ENCODE data around the gene NRROS. TPM values are rescaled to one million over a fixed set of nuclear protein-coding genes. Genes with fewer than 3 reads are reported as not detected.

The NRROS gene
- total RNA-seq, 6 experiments from 2014 or later = 1.2 to 4.0 (median 2.1) TPM

GRCh38 chr3:196640297-196641018, 964 bp downstream of the NRROS start:
- Histone ChIP-seq H3K36me3 (no peaks in the 10 kb centered on the region), H3K27me3 (no peaks in the 10 kb centered on the region), H3K9me3 (no peaks in the 10 kb centered on the region), H3K27ac (peak overlapping the region; percentile 15 to 76 (median 65)), H3K4me1 (peaks cover 0 to 9% (median 0%) of the 10 kb centered on the region in 4 donors), H3K4me3 (peak overlapping the region; percentile 30 to 51 (median 46))
- ATAC-seq = peak; percentile 19 to 24 (median 20)
- no peak for DNase-seq
- intact Hi-C loops (cut with DNase I) = no loop called here
- WGBS (ENCODE audit: insufficient coverage, low coverage, low lambda C conversion rate, missing lambda C conversion rate) = 23% methylated on average over 3 of the region's 24 CpGs
- TF ChIP-seq CTCF (IDR thresholded peaks at IDR 0.05) (no peak), POLR2A (IDR thresholded peaks at IDR 0.05) (no peak)

- Histone ChIP-seq H3K36me3 (no peaks in the 10 kb centered on the region), H3K4me3 (peak overlapping the region in 1 of 3 donors; percentile 51), H3K9me3 (no peaks in the 10 kb centered on the region), H3K27me3 (no peaks in the 10 kb centered on the region), H3K27ac (no peak overlapping the region), H3K4me1 (peaks cover 0 to 9% (median 0%) of the 10 kb centered on the region in 4 donors)
- no peak for DNase-seq
- intact Hi-C loops (cut with DNase I) = no loop called here
- 51% methylated on average over 8 of the region's 9 CpGs for WGBS (ENCODE audit: insufficient coverage, low coverage, low lambda C conversion rate, missing lambda C conversion rate)
- no peak for TF ChIP-seq POLR2A (IDR thresholded peaks at IDR 0.05)
- no peak for TF ChIP-seq CTCF (IDR thresholded peaks at IDR 0.05)
- no peak for ATAC-seq
These were observed 2.0 kb downstream of the NRROS start for GRCh38 chr3:196641333-196642054.

- no peaks in the 10 kb centered on the region for H3K36me3 ChIP-seq
- no peaks in the 10 kb centered on the region for H3K9me3 ChIP-seq
- no peak for TF ChIP-seq POLR2A (IDR thresholded peaks at IDR 0.05)
- TF ChIP-seq CTCF (IDR thresholded peaks at IDR 0.05) = no peak
- intact Hi-C loops (cut with DNase I) = no loop called here
- 50% methylated on average over 6 of the region's 11 CpGs for WGBS (ENCODE audit: insufficient coverage, low coverage, low lambda C conversion rate, missing lambda C conversion rate)
- DNase-seq (no peak), ATAC-seq (no peak)
- H3K4me1 ChIP-seq = peaks cover 0 to 9% (median 0%) of the 10 kb centered on the region in 4 donors
- H3K4me3 ChIP-seq = no peak overlapping the region
- no peak overlapping the region for H3K27ac ChIP-seq
- no peaks in the 10 kb centered on the region for H3K27me3 ChIP-seq
These were observed 2.9 kb downstream of the NRROS start for GRCh38 chr3:196642434-196642833.

GRCh38 chr3:196643201-196643749, 3.8 kb downstream of the NRROS start:
- DNase-seq (peak in 1 of 3 donors; percentile 55), ATAC-seq (peak in 3 of 4 donors; percentile 24 to 43 (median 29))
- Histone ChIP-seq H3K4me1 (peaks cover 0 to 9% (median 0%) of the 10 kb centered on the region in 4 donors), H3K27me3 (no peaks in the 10 kb centered on the region), H3K36me3 (no peaks in the 10 kb centered on the region), H3K27ac (peak overlapping the region in 1 of 3 donors; percentile 38), H3K4me3 (no peak overlapping the region), H3K9me3 (no peaks in the 10 kb centered on the region)
- TF ChIP-seq POLR2A (IDR thresholded peaks at IDR 0.05) = no peak
- TF ChIP-seq CTCF (IDR thresholded peaks at IDR 0.05) = no peak
- WGBS (ENCODE audit: insufficient coverage, low coverage, low lambda C conversion rate, missing lambda C conversion rate) = 53% methylated on average over 6 of the region's 13 CpGs
- intact Hi-C loops (cut with DNase I) = no loop called here
